Activated naive CD4-positive, alpha-beta T cell treated with anti-CD3 and anti-CD28 coated beads, Interleukin-2, amount 10 ng/mL, durations not matched to agents 5 hours and 36 hours (primary cell): ENCODE measurements around the gene SASH1. TPM values are rescaled to one million over a fixed set of nuclear protein-coding genes. Genes with fewer than 3 reads are reported as not detected.

Source experiments
- total RNA-seq, 2 experiments: library from RNA; stranded (reverse); gene quantifications; one replicate each; pipeline ENCODE4 v1.2.3, GENCODE V29; 2021

The SASH1 gene
- 1 to 10 TPM in 1 of 2 experiments, under 1 TPM in 1; 0.51 to 1.3 TPM for total RNA-seq

GRCh38 chr6:148342350-148343046, at the start of gene SASH1:
Gene SASH1 (plus strand): TSS chr6:148342838. CDS start chr6:148343068, 230 bp downstream.

